Effector CD8-positive, alpha-beta T cell (primary cell): Measurements from ENCODE around the gene CRB2.

Experiments used
- DNase-seq: peaks from one replicate; lab custom pipeline; 2025; lab: John Stamatoyannopoulos, UW
- total RNA-seq, 4 experiments: gene quantifications; one replicate each; lab custom pipeline; 2026; lab: John Stamatoyannopoulos, UW

CRB2 gene
- total RNA-seq: 0 reads per million in 4 experiments

DNA sequence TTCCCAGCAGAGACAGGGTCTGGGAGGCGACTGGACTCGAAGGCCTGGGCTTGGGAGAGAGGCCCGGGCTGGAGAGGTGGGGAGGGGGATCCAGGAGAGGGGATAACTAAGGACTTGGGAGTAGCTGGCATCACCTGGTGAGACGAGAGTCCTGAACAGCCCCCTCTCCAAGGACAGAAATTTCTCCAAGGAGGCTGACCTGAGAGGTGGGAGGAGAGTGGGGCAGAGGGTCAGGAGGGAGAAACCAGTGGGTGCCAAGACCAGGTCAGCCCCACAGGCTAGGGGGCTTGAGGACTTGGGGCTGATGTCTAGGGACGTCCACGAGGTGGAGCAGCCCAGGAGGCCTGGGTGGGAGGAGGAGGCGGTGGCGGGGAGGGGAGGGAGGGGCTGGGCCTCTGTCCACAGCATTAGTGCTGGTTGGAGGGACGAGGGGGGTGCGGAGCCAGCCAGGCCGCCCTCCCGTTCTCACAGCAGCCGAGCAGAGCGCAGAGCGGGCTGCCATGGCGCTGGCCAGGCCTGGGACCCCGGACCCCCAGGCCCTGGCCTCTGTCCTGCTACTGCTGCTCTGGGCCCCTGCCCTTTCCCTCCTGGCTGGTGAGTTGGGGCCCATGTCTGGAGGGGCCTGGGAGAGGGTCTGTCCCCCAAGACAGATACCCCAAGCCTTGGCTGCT, at the start of gene CRB2:
Gene CRB2, plus strand, starts transcription at position 437 of the 671 bp plus-strand sequence. Its CDS starts 64 bp downstream, at position 501.
- no peak for DNase-seq

DNA sequence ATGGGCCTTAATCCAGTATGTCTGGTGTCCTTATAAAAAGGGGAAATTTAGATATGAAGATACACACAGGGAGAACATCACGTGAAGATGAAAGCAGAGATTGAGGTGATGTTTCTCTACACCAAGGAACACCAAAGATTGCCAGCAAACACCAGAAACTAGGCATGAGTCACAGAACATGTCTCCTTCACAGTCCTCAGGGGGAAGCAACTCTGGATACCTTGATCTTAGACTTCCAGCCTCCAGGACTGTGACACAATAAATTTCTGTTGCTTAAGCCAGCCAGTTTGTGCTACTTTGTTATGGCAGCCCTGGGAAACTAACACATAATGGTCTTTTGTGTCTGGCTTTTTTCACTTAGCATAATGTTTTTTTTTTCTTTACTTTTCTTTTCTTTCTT, 46.4 kb upstream of the CRB2 start:
- DNase-seq: no peak

DNA sequence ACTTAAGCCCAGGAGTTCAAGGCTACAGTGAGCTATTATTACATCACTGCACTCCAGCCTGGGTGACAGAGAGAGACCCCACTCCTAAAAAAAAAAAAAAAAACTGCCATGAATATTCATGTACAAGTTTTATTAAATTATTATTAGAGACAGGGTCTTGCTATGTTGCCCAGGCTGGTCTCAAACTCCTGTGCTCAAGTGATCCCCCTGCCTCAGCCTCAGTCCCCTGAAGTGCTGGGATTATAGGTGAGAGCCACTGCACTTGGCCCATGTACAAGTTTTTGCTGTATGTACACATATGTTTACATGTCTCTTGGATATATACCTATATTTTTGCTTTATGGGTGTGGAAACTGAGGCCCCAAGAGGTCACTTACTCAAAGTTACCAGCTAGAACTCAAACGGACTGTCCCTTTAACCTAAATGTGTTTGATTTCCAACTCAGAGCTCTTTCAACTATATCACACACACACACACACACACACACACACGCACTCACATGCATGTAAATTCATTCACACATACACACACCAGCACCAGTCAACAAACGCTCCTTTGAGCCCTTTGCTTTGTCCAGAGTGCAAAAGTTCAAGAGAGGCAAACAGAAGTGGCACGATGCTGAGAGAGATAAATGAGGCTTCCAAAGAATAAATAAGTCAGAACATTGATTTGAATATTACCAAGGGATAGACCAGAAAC, 45.3 kb upstream of the CRB2 start:
- no peak for DNase-seq

DNA sequence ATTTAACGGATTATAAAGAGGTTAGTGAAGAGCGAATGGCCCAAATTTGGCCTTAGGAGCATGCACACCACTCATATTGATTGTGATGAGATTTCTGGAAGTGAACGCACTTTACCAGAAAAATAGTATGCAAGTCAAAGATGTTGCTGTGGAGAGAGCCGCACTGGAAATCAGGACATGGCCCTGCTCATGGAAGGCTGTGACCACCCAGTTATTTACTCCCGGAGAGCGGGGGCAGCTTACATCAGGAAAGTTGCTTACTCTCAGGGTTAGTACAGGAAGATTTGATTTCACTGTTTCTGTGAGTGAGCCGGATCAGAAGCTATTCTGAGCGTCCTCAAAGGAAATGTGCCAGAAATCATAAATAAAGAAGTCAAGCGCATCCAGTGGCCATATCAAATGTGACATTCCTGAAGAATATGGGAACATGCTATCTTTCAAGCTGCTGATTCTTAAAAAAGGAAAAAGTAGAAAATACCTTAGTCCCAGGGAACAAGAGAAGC, 44.7 kb upstream of the CRB2 start:
- no peak for DNase-seq

DNA sequence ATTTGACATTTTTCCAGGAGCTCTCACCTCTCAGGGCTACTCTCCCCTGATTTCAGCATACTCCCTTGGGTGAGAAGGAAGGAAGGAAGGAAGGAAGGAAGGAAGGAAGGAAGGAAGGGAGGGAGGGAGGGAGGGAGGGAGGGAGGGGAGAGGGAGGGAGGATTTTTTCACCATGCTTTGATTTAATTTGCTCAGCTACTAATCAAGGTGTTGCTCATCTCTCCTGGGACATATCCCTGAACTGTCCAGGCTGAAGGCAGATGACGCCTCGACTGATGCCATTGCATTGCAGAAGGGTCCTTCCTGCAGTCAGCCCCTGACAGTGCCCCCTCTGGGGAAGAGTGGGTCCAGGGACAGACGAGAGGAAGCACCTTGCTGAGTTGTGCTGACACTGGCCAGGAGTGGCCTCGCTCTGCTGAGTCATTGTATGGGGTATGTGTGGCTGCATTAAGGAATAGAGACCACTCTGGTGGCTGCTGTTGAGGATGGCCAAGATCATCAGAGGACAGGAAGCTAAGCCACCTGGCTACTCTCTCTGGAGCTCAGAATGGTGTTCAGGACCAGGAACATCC, 43.6 kb upstream of the CRB2 start:
- DNase-seq: no peak

DNA sequence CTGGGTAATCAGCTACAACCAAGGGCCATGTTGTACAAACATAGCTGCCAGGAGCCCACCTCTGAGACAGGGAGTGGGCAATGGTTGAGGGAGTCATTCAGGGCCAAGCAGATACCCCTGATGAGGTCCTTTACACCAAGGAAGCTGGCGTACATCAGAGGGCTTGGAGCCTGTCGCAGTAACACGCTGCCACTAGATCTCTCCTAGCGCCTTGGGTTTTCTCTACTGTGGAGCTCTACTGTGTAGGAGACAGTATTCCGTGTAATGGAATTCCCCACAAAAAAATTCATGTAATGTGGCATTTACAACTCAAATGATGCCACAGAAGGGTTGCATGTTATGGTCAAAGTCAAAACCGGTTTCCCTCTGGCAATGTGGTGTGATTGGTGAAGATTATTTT, 41.4 kb upstream of the CRB2 start:
- DNase-seq: no peak

DNA sequence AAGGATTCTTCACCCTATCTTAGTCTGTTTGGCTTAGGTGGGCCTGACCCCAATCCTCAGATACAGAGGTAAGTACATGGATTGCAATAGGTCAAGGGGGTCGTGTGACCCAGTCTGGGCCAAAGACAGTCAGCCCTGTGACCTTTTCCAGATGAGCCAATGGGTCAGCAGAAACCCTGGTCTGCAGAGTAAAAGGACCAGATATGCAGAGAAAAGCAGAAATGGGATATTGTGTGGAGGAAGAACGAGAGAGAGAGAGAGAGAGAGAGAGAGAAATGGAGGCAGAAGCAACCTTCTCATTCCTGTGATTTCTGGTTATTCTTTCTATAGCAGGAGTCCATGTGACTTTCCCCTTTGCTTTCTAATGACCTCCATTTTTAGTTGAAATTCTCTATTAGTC, 40.4 kb upstream of the CRB2 start:
- no peak for DNase-seq

DNA sequence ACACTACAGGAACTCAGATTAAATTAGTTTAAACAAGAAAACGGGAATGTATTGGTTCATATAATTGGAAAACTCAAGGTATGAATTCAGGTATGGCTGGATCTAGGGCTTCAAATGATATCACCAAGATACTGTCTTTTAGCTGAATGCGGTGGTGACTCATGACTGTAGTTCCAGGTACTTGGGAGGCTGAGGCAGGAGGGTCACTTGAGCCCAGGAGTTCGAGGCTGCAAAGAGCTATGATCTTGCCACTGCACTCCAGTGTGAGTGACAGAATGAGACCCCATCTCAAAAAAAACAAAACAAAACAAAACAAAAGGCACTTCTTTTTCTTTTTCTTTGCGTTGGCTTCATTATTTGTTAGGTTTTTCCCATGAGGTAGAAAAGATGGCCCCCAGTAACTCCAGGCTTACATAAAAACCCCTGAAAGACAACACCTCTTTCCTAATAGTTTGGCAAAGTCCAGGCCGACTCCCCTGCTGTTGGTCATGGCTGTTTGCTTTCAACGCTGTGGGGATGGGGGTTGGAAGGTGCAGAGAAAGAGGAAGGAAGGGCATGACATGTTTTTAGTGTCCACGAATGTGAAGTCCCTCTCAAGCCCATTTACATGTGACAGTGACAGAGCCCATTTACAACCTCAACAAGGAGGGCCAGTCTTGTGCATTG, 39.8 kb upstream of the CRB2 start:
- no peak for DNase-seq

DNA sequence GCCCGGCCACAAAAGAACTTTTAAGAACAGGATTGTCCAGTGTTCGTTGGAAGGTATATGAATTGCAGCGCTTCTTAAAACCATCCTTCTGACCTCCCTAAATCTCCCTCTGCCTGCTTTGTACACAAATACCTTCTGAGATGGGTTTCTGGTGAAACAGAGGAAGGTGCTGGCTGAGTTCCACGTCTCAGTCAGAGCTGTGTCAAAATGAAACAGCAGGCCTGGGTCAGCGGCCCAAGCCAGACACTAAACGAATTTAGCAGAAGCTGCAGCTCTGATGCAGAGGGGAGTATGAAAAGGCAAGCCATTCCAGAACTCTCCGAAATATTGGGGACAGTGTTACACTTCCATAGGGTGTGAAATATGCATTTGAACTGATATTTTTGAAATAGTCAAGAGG, 37.8 kb upstream of the CRB2 start:
- DNase-seq: no peak

DNA sequence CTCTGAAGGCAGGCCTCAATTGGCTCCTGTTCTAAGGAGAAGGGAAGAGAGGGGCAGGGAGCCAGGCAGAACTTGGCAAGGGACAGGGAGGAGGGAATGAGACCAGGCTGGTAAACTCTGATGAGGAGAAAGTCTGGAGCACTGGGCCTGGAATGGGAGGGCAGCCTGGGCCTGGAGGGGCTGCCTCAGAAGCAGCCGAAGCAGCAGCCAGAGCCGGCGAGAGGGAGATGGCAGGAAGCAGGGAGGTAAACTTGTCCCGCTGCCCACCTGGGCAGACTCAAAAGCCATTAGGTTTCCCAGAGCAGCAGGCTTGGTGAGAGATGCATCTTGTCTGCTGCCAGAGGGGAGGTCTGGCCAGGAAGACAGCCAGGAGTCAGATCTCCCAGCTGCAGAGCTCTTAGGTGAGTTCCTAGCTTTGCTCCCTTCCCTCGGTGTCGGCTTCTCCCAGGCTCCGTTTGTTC, 37.0 kb upstream of the CRB2 start:
- no peak for DNase-seq

DNA sequence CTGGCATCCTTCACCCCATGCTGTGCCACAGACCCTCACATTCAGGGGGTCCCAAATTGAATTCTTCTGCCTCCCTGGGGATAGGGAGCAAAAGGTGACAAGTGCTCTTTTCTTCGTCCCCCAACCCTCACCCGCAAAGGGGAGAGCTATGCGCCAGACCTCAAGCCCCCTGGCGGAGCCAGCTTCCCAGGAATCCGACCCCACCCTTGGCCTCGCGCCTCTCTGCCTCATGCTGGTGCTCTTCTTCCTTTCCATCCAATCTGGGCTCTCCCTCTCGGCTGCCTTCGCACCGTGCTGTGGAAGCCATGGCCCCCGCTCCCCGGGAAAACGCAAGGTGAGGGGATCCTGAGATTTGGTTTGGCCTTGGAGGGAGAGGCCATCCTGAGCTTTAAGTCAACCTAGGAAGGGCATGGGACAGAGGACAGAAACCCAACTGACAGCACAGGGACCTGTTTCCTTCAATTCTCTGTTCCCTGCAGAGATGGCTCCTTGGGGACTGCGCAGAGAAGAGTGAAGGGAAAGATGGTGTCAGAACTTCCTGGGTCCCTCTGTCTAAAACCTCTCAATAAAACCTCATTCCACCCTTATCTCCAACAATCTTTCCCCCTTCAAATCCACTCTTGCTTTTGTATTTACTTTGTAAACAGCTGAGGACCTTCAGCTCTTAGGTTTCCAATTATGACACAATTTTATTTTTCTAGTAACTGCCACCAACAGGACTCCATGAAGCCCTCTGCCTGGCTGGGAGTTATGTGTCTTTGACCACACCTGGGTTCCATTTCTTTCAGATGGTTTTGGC, 36.3 kb upstream of the CRB2 start:
- DNase-seq: no peak

DNA sequence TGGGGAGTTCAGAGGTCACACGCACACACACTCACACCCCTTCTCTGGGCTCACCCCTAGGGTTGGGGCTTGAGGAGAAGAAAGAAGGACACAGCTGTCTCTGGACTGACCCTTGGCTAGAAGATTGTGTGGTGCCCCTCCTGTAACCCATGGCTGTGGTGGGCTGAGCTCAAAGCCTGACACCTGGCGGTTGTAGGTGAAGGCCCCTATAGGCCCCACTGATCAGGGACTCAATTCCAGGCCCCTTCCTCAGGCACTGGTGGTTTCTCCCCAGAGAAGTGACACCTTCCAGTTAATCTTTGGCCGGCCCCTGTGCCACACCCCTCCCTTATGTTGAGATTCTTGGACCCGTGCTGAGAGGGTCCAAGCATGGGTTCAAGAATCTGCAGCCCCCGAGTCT, 35.2 kb upstream of the CRB2 start:
- no peak for DNase-seq

DNA sequence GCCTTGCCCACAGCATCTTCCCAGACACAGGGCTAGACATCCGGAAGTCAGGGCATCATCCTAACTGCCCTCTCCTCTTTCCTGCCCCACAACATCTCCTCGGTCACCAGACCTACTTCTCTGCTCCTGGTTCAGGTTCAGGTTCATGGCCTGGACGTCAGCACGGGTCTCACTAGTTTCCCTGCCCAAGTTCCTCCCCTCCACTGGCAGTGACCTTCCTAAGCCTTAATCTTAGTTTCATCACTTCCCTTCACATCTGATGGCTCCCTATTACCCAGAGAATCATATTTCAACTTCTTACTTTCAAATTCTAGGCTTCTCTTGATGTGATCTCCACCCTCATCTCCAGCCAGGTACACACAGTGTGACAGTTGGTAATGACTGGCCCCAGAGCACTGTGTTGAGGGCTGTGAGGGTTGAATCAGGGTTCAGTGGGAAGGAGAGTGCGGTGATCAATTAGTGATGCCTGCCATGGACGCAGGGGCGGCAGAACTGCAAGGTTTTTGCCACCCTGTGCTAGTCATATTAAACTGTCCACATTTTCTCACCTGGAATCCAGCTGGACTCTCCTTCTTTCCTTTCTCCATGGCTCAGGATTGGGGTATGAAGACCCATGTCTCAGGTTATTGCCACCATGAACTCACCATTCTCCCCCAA, 34.3 kb upstream of the CRB2 start:
- no peak for DNase-seq

DNA sequence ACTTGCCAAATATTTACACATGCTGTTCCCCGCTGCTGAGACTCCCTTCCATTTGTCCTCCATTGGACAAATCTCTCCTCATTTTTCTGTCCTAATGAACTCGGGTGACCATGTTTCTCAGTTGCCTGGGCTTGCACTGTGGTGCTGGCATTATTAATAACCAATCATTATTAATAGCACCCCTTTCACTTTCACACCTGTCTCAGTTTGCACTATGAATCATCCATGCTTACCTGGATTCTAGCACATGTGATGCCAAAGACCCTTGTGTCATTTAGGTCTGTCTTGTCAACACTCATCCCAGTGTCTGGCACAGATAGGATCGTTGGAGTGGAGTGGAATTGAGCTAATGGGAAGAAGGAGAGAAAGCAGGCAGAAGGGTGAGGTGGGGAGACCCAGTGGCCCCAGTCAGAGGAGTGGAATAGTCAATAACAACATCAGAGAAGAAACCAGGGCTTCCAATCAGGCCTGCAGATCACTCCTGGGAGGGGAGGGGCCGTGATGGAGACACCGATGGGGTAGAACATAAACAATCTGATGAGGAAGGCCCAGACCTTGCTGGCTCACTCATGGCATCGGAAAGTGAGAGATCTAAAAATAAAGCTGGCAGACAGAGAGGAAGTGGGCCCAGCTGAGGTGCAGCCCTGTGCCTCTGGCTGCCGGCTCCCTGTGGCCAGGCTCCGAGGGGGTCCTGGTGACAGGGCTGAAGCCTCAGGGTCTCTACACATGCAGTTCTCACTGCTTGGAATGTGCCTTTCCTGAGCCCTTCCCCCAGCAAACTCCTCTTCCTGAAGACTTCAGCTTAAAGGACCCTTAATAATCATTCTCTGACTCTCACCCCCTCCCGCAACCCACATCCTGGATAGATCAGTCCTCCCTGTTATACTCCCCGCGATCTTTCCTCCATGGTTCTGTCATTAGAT, 33.5 kb upstream of the CRB2 start:
- no peak for DNase-seq

DNA sequence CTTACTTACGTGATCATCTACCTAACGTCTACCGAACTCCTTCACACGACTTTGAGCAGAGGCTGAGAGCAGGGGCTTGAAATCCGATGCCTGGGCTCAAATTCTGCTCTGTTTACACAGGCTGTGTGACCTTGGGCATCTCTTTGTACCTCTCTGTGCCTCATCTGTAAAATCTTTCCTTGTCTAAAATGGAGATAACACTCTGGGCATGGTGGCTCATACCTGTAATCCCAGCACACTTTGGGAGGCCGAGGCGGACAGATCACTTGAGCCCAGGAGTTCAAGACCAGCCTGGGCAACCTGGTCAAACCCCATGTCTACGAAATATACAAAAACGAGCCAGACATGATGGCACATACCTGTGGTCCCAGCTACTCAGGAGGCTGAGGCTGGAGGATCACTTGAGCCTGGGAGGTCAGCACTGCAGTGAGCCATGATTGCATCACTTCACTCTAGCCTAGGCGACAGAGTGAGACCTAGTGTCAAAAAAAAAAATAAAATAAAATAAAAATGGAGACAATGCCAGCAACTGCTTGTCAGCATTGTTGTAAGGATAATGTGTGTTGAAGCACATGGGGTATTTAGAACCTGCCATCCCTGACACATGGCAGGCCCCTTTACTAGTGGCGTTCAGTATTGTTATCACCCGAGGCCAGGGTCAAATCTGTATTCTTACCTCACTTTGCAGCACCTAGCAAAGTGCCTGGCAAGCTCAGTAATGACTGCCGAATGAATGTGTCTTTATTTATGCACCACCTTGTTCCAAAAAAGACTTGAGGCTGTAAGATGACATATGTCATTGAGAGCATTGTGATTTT, 32.6 kb upstream of the CRB2 start:
- no peak for DNase-seq

DNA sequence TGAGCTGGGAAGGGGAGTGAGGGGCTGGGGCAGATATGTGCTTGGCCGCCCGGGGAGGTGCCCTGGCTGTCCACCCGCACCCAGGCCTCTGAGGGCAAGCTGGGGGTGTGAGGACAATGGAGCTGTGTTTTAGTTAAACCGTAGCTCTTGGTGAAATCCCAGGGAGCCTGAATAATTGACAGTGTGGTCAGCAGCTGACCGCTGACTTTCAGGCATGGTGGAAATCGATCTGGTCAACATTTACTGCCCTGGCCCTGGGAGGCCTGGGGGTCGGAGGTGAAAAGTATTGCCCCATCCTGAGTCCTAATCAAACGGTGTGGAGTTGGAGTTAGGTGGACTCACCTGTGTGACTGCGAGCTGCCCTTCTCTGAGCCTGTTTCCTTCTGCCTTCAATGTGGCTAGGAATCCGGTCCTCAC, 31.2 kb upstream of the CRB2 start:
- no peak for DNase-seq

DNA sequence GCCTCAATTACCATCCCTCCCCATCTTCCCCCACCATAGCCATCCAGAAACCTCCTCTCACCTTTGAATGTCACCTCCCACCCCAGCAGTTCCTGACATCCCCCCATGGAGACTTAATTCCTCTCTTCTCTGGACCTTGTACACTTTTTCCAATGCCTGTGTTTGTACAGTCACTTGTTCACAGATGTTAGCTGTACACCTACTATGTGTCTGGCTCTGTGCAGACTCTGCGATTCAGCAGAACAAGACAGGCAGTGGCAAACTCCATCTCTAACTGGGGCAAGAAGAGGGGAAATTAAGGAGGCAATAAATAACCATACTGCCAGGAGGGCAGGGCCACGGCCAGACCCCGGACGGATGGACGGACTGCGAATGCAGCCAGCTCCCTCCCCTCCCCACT, 29.8 kb upstream of the CRB2 start:
- DNase-seq: no peak

DNA sequence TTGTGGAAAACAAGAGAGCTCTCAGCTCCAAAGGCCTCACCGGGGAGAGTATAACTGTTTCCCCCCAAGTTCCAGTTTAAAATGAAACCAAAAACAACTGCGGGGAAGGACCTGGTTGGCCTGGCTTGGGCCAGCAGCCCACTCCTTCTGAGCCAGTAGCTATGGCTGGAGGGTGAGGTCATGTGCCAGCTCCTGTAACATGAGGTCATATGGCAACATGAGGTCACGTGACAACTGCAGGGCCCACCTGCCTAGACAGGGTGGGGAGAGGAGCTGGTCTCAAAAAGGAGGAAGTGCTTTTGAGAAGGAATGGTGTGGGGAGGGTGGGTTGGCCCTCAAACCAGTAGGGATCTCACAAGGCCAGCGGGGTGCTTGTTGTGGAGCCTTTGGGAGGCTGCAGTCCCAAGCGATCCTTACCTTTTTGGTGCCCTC, 29.3 kb upstream of the CRB2 start:
- no peak for DNase-seq

DNA sequence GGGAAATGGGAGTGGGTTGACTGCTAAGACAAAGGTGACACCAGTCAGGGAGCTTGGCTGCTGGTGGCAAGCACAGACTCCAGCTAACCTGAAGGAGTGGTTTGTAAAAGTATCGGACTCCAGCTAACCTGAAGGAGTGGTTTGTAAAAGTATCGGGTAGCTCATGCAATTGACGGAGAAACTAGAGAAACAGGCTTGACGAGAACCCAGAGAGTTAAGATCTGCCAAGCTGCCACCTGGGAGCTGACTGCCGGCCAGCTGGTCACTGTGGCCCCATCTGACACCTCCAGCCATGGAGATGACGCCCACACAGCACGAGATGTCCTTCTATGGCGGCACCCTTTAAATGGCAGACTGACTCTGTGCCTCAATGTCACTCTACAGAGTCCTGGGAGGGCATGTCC, 28.3 kb upstream of the CRB2 start:
- DNase-seq: no peak
